Activated CD8-positive, alpha-beta T cell treated with anti-CD3 and anti-CD28 coated beads for 36 hours (primary cell): ENCODE data around the gene TTYH2. TPM values are rescaled to one million over a fixed set of nuclear protein-coding genes. Genes with fewer than 3 reads are reported as not detected.

Source experiments
- ATAC-seq: fragments of 200-7000 bp; cut with Tn5 transposase; one replicate; pipeline ENCODE4 v1.10.0; 2021; ENCODE audit warnings: mild to moderate bottlenecking, moderate library complexity
- CTCF ChIA-PET: fragments of 350-600 bp; sonication (Branson Sonifier 250); formaldehyde crosslinking; loops from one replicate; lab custom pipeline; 2021; ENCODE audit warnings: antibody characterized with exemption; lab: Charles Lee
- POLR2A ChIA-PET: fragments of 350-600 bp; sonication (Branson Sonifier 250); formaldehyde crosslinking; loops from one replicate; lab custom pipeline; 2021; ENCODE audit warnings: antibody characterized with exemption; lab: Charles Lee
- DNase-seq: peaks from one replicate; pipeline ENCODE4 v3.0.0-alpha.2; 2020
- H3K27ac Mint-ChIP-seq: one replicate; pipeline ENCODE4 v1.8.0; 2021; ENCODE audit warnings: mild to moderate bottlenecking, mixed read lengths
- H3K27me3 Mint-ChIP-seq: one replicate; pipeline ENCODE4 v1.8.0; 2021; ENCODE audit warnings: mixed read lengths
- H3K36me3 Mint-ChIP-seq: one replicate; pipeline ENCODE4 v1.8.0; 2021; ENCODE audit warnings: low read depth, mixed read lengths
- H3K4me1 Mint-ChIP-seq: one replicate; pipeline ENCODE4 v1.8.0; 2021; ENCODE audit warnings: low read depth, mixed read lengths
- H3K4me3 Mint-ChIP-seq: one replicate; pipeline ENCODE4 v1.8.0; 2021; ENCODE audit warnings: mild to moderate bottlenecking, moderate library complexity, mixed read lengths
- H3K9me3 Mint-ChIP-seq: one replicate; pipeline ENCODE4 v1.8.0; 2021; ENCODE audit warnings: mixed read lengths
- CTCF ChIP-seq: fragments of 200-600 bp; IDR thresholded peaks from one replicate; pipeline ENCODE4 v1.8.0; 2022; ENCODE audit warnings: antibody characterized with exemption, mild to moderate bottlenecking
- intact Hi-C: fragments of 100-400 bp; cut with micrococcal nuclease; formaldehyde crosslinking; loops from one replicate; pipeline ENCODE4 v1.10.0; 2022
- total RNA-seq, 2 experiments: library from RNA; stranded (reverse); gene quantifications; one replicate each; pipeline ENCODE4 v1.2.3, GENCODE V29; 2021

TTYH2 gene
- total RNA-seq, 2 experiments from 2014 or later = 3.4 to 4.9 TPM

- Mint-ChIP-seq H3K4me1 (no peaks in the 10 kb centered on the region), H3K27me3 (no peaks in the 10 kb centered on the region), H3K27ac (no peak overlapping the region), H3K9me3 (no peaks in the 10 kb centered on the region), H3K36me3 (no peaks in the 10 kb centered on the region), H3K4me3 (no peak overlapping the region)
- no peak for TF ChIP-seq CTCF
- ATAC-seq (no peak), DNase-seq (no peak)
- intact Hi-C loops = no loop called here
- CTCF ChIA-PET = interaction anchor here (0.6 kb wide), 1 partner anchor 21 kb away, joined by 3 read pairs; no protein-coding TSS in a partner anchor
- POLR2A ChIA-PET = no interaction called here
These were observed 28.1 kb downstream of the TTYH2 start for GRCh38 chr17:74241431-74241830.

GRCh38 chr17:74241847-74242246 is 28.5 kb downstream of the TTYH2 start:
- Mint-ChIP-seq H3K4me3 (no peak overlapping the region), H3K36me3 (no peaks in the 10 kb centered on the region), H3K4me1 (no peaks in the 10 kb centered on the region), H3K9me3 (no peaks in the 10 kb centered on the region), H3K27ac (no peak overlapping the region), H3K27me3 (no peaks in the 10 kb centered on the region)
- no peak for TF ChIP-seq CTCF
- intact Hi-C loops = no loop called here
- CTCF ChIA-PET = interaction anchor here (0.6 kb wide), 1 partner anchor 21 kb away, joined by 3 read pairs; no protein-coding TSS in a partner anchor
- ATAC-seq (no peak), DNase-seq (no peak)
- POLR2A ChIA-PET = no interaction called here

- POLR2A ChIA-PET = no interaction called here
- intact Hi-C loops = no loop called here
- no peaks in the 10 kb centered on the region for H3K9me3 Mint-ChIP-seq
- H3K4me1 Mint-ChIP-seq = no peaks in the 10 kb centered on the region
- CTCF ChIA-PET = no interaction called here
- no peaks in the 10 kb centered on the region for H3K27me3 Mint-ChIP-seq
- ATAC-seq (no peak), DNase-seq (no peak)
- TF ChIP-seq CTCF = no peak
- H3K36me3 Mint-ChIP-seq = no peaks in the 10 kb centered on the region
- H3K27ac Mint-ChIP-seq = no peak overlapping the region
- H3K4me3 Mint-ChIP-seq = no peak overlapping the region
These were observed 29.8 kb downstream of the TTYH2 start for GRCh38 chr17:74243013-74243755.

- Mint-ChIP-seq H3K36me3 (no peaks in the 10 kb centered on the region), H3K9me3 (no peaks in the 10 kb centered on the region), H3K4me3 (no peak overlapping the region), H3K4me1 (no peaks in the 10 kb centered on the region), H3K27ac (no peak overlapping the region), H3K27me3 (no peaks in the 10 kb centered on the region)
- ChIA-PET CTCF (no interaction called here), POLR2A (no interaction called here)
- no peak for ATAC-seq
- intact Hi-C loops = no loop called here
- TF ChIP-seq CTCF = no peak
- no peak for DNase-seq
These were observed 30.8 kb downstream of the TTYH2 start for GRCh38 chr17:74244128-74244527.

- CTCF ChIA-PET = no interaction called here
- TF ChIP-seq CTCF = no peak
- DNase-seq (no peak), ATAC-seq (no peak)
- H3K4me3 Mint-ChIP-seq = no peak overlapping the region
- no peaks in the 10 kb centered on the region for H3K4me1 Mint-ChIP-seq
- H3K27me3 Mint-ChIP-seq = no peaks in the 10 kb centered on the region
- no peak overlapping the region for H3K27ac Mint-ChIP-seq
- no peaks in the 10 kb centered on the region for H3K9me3 Mint-ChIP-seq
- no peaks in the 10 kb centered on the region for H3K36me3 Mint-ChIP-seq
- intact Hi-C loops = no loop called here
- POLR2A ChIA-PET = no interaction called here
These were observed 31.2 kb downstream of the TTYH2 start for GRCh38 chr17:74244548-74244947.
